Measurements from ENCODE around the gene YJU2. TPM values are rescaled to one million over a fixed set of nuclear protein-coding genes. Genes with fewer than 3 reads are reported as not detected.

YJU2 gene
- polyA plus RNA-seq, 1 of the 3 experiments (the other 2 are of a cell fraction) = 29.0 TPM

DNA sequence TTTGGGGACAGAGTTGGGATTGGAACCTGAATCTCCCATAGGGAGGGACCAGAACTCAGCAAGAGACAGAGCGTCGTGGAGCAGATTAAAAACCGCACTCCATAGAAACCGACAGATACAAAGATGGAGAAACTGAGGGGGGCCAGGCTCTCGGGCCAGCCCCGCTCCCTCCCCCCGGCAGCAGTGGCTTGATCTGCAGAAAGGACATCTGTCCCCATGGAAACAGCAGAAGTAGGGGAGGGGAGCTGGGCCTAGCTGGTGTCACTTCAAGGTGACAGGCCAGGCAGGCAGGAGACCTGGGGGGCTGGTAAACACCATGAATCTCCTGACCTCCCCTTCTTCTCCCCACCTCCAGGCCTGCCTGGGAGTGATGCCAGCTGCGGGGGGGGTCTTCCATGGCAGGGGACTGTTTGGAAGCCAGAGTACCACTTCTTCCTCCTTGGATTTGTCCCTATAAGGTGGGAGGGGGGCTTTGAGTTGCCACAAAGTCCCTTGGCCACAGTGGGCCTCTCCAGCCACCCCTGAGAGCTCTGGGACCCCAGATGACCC is 44.4 kb downstream of the YJU2 start:
- Histone ChIP-seq H2AFZ (ENCODE audit: low read depth) (no peak overlapping the region), H3K9me2 (no peaks in the 10 kb centered on the region), H3K9me3 (no peaks in the 10 kb centered on the region), H3F3A (replicated peaks; ENCODE audit: insufficient read depth) (no peaks in the 10 kb centered on the region), H4K20me1 (ENCODE audit: insufficient read depth) (no peaks in the 10 kb centered on the region), H3K9ac (no peak overlapping the region), H3K27ac (ENCODE audit: low read depth in 2 of 2, low read length in 1 of 2) (no peak overlapping the region; a peak in 1 of 4 replicates), H3K4me1 (ENCODE audit: control insufficient read depth in 1 of 2, insufficient read depth in 2 of 2, low read depth in 1 of 2, low read length in 1 of 2) (peaks cover 0 to 11% of the 10 kb centered on the region in 2 experiments; a peak in 1 of 4 replicates), H3K36me3 (replicated peaks in 1 of 2; ENCODE audit: control insufficient read depth in 1 of 2, insufficient read depth in 2 of 2, low read length in 1 of 2) (no peaks in the 10 kb centered on the region), H3K4me3 (ENCODE audit: low read depth in 2 of 2, low read length in 1 of 2) (no peak overlapping the region), H3K27me3 (ENCODE audit: insufficient read depth) (no peaks in the 10 kb centered on the region), H3K79me2 (ENCODE audit: insufficient read depth) (no peaks in the 10 kb centered on the region), H3K4me2 (no peak overlapping the region)
- POLR2A ChIA-PET = interaction anchor here (0.6 to 1.4 kb wide), 5 partner anchors 10 to 81 kb away, joined by 3 to 5 read pairs (median 3); partner anchors contain the start of gene MPND
- WGBS (ENCODE audit: low lambda C conversion rate) = 61% methylated on average over 8 of the region's 8 CpGs
- DNase-seq = peak; percentile 69
- no peak for TF ChIP-seq RXRA (IDR thresholded peaks at IDR 0.05; ENCODE audit: borderline replicate concordance, low read depth)
- TF ChIP-seq NFIC (IDR thresholded peaks at IDR 0.05; ENCODE audit: borderline replicate concordance) = no peak
- TF ChIP-seq FOXM1 (IDR thresholded peaks at IDR 0.05; ENCODE audit: low read depth) = no peak
- TF ChIP-seq MXI1 (IDR thresholded peaks at IDR 0.05; ENCODE audit: low read depth, low read length) = no peak
- TF ChIP-seq EP300 (IDR thresholded peaks at IDR 0.05; ENCODE audit: borderline replicate concordance in 1 of 2, low read depth in 1 of 2, low read length in 1 of 2) = no peak
- TF ChIP-seq EZH2phosphoT487 (IDR thresholded peaks at IDR 0.05; ENCODE audit: borderline replicate concordance, low read depth) = no peak
- no peak for TF ChIP-seq RFX5 (IDR thresholded peaks at IDR 0.05; ENCODE audit: low read length)
- TF ChIP-seq, protein P1, sequence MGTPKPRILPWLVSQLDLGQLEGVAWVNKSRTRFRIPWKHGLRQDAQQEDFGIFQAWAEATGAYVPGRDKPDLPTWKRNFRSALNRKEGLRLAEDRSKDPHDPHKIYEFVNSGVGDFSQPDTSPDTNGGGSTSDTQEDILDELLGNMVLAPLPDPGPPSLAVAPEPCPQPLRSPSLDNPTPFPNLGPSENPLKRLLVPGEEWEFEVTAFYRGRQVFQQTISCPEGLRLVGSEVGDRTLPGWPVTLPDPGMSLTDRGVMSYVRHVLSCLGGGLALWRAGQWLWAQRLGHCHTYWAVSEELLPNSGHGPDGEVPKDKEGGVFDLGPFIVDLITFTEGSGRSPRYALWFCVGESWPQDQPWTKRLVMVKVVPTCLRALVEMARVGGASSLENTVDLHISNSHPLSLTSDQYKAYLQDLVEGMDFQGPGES (IDR thresholded peaks at IDR 0.05; ENCODE audit: low read depth, low read length) = no peak
- TF ChIP-seq, protein P2, sequence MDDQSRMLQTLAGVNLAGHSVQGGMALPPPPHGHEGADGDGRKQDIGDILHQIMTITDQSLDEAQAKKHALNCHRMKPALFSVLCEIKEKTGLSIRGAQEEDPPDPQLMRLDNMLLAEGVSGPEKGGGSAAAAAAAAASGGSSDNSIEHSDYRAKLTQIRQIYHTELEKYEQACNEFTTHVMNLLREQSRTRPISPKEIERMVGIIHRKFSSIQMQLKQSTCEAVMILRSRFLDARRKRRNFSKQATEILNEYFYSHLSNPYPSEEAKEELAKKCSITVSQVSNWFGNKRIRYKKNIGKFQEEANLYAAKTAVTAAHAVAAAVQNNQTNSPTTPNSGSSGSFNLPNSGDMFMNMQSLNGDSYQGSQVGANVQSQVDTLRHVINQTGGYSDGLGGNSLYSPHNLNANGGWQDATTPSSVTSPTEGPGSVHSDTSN (IDR thresholded peaks at IDR 0.05) = no peak
- TF ChIP-seq GABPA (IDR thresholded peaks at IDR 0.05; ENCODE audit: low read depth) = no peak
- CTCF ChIA-PET = interaction anchor here (1.3 to 2.7 kb wide), 3 partner anchors 14 to 61 kb away, joined by 3 to 20 read pairs (median 3); no protein-coding TSS in a partner anchor

DNA sequence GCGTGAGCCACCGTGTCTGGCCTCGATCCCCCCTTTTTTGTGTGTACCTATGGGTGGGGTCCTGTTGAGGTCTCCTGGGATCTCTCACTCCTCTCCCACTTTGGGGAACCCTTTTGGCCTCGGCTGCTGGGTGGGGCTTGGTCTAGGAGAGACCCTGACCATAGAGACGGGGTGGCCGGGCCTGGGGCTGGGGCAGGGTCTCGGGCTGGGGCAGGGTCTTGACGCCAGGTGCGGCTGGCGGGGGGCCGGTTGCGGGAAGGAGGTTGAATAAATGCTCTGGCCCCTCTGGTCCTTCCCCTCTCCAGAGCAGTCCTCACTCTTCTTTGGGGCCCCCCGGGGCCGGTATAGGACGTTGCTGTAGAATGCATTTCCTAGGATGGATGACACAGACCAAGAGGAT is 45.6 kb downstream of the YJU2 start:
- 90% methylated on average over 12 of the region's 15 CpGs for WGBS (ENCODE audit: low lambda C conversion rate)
- POLR2A ChIA-PET = no interaction called here

More for the DNA sequence above, 45.6 kb downstream of the YJU2 start:
- DNase-seq = no peak
- Histone ChIP-seq H4K20me1 (ENCODE audit: insufficient read depth) (no peaks in the 10 kb centered on the region), H3K4me3 (ENCODE audit: low read depth in 2 of 2, low read length in 1 of 2) (no peak overlapping the region), H2AFZ (ENCODE audit: low read depth) (no peak overlapping the region), H3F3A (replicated peaks; ENCODE audit: insufficient read depth) (no peaks in the 10 kb centered on the region), H3K9me2 (no peaks in the 10 kb centered on the region), H3K27me3 (ENCODE audit: insufficient read depth) (no peaks in the 10 kb centered on the region), H3K9ac (no peak overlapping the region), H3K9me3 (no peaks in the 10 kb centered on the region), H3K4me2 (no peak overlapping the region), H3K36me3 (replicated peaks in 1 of 2; ENCODE audit: control insufficient read depth in 1 of 2, insufficient read depth in 2 of 2, low read length in 1 of 2) (no peaks in the 10 kb centered on the region), H3K79me2 (ENCODE audit: insufficient read depth) (no peaks in the 10 kb centered on the region), H3K4me1 (ENCODE audit: control insufficient read depth in 1 of 2, insufficient read depth in 2 of 2, low read depth in 1 of 2, low read length in 1 of 2) (peaks cover 0 to 17% of the 10 kb centered on the region in 2 experiments; a peak in 1 of 4 replicates), H3K27ac (ENCODE audit: low read depth in 2 of 2, low read length in 1 of 2) (no peak overlapping the region)
- CTCF ChIA-PET = interaction anchor here (1.3 to 2.7 kb wide), 2 partner anchors 15 to 25 kb away, joined by 3 to 20 read pairs; no protein-coding TSS in a partner anchor
- TF ChIP-seq FOXJ3 (CRISPR knock-in tag; IDR thresholded peaks at IDR 0.05) = no peak
- no peak for TF ChIP-seq TCF12 (IDR thresholded peaks at IDR 0.05)
- TF ChIP-seq TAF1 (IDR thresholded peaks at IDR 0.05; ENCODE audit: borderline replicate concordance, low read depth, low read length) = no peak
- TF ChIP-seq, protein P3, sequence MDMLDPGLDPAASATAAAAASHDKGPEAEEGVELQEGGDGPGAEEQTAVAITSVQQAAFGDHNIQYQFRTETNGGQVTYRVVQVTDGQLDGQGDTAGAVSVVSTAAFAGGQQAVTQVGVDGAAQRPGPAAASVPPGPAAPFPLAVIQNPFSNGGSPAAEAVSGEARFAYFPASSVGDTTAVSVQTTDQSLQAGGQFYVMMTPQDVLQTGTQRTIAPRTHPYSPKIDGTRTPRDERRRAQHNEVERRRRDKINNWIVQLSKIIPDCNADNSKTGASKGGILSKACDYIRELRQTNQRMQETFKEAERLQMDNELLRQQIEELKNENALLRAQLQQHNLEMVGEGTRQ (IDR thresholded peaks at IDR 0.05; ENCODE audit: borderline replicate concordance, low read depth, low read length) = no peak

Data from SK-N-SH (cell line).